Progenitor cell of endocrine pancreas (in vitro differentiated cells): ENCODE results near the gene PLSCR4. TPM values are rescaled to one million over a fixed set of nuclear protein-coding genes. Genes with fewer than 3 reads are reported as not detected.

Source experiments
- DNase-seq: peaks from one replicate; pipeline ENCODE4 v3.0.0; 2021; ENCODE audit warnings: low spot score; ENCODE audit not compliant: unreplicated experiment
- H3K27ac Mint-ChIP-seq: 2 replicates; pipeline ENCODE4 v1.8.0; 2021; ENCODE audit warnings: mild to moderate bottlenecking, moderate library complexity, mixed read lengths
- H3K27me3 Mint-ChIP-seq: 2 replicates; pipeline ENCODE4 v1.8.0; 2021; ENCODE audit warnings: mixed read lengths
- H3K36me3 Mint-ChIP-seq: 2 replicates; pipeline ENCODE4 v1.8.0; 2022; ENCODE audit warnings: mixed read lengths; ENCODE audit not compliant: insufficient read depth
- H3K4me1 Mint-ChIP-seq: 2 replicates; pipeline ENCODE4 v1.8.0; 2021; ENCODE audit warnings: low read depth, mixed read lengths
- H3K4me3 Mint-ChIP-seq: 2 replicates; pipeline ENCODE4 v1.8.0; 2021; ENCODE audit warnings: low read depth, mild to moderate bottlenecking, moderate library complexity, mixed read lengths
- H3K9me3 Mint-ChIP-seq: 2 replicates; pipeline ENCODE4 v1.8.0; 2021; ENCODE audit warnings: low read depth, mixed read lengths
- total RNA-seq: library from RNA; stranded (reverse); gene quantifications from 2 replicates; pipeline ENCODE4 v1.2.1, GENCODE V29; 2021
- TF ChIP-seq, protein P1 (sequence below): fragments of 200-600 bp; sonication (generic); IDR thresholded peaks from one replicate; pipeline ENCODE4 v1.5.0; 2021; ENCODE audit warnings: antibody characterized with exemption, mild to moderate bottlenecking; ENCODE audit not compliant: unreplicated experiment

PLSCR4 gene
- total RNA-seq, 1 donor from 2014 or later, result 9.2 TPM

DNA sequence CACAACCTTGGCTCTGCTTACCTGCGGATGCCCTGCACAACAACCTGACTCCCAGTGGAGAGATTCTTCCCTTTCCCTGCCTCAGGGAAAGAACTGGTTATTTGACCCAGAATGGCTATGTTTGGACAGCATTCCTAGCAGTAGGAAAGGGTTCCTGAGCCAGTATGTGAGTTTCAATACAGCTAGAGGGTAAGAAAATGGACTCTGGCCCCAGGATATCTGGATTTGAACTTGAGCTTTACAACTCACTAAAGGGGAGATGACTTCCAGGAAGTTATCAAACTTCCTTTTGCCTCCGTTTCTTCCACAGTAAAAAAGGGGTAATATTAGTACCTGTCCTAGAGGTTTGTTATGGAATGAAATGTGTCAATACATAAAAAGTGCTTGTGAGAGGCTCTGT, 28.1 kb upstream of the PLSCR4 start:
- Mint-ChIP-seq H3K9me3 (peaks cover 5% of the 10 kb centered on the region), H3K36me3 (no peaks in the 10 kb centered on the region), H3K27me3 (no peaks in the 10 kb centered on the region), H3K27ac (no peak overlapping the region), H3K4me3 (no peak overlapping the region), H3K4me1 (peaks cover 16% of the 10 kb centered on the region)
- TF ChIP-seq, protein P1, sequence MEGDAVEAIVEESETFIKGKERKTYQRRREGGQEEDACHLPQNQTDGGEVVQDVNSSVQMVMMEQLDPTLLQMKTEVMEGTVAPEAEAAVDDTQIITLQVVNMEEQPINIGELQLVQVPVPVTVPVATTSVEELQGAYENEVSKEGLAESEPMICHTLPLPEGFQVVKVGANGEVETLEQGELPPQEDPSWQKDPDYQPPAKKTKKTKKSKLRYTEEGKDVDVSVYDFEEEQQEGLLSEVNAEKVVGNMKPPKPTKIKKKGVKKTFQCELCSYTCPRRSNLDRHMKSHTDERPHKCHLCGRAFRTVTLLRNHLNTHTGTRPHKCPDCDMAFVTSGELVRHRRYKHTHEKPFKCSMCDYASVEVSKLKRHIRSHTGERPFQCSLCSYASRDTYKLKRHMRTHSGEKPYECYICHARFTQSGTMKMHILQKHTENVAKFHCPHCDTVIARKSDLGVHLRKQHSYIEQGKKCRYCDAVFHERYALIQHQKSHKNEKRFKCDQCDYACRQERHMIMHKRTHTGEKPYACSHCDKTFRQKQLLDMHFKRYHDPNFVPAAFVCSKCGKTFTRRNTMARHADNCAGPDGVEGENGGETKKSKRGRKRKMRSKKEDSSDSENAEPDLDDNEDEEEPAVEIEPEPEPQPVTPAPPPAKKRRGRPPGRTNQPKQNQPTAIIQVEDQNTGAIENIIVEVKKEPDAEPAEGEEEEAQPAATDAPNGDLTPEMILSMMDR, result no peak
- DNase-seq, result no peak

DNA sequence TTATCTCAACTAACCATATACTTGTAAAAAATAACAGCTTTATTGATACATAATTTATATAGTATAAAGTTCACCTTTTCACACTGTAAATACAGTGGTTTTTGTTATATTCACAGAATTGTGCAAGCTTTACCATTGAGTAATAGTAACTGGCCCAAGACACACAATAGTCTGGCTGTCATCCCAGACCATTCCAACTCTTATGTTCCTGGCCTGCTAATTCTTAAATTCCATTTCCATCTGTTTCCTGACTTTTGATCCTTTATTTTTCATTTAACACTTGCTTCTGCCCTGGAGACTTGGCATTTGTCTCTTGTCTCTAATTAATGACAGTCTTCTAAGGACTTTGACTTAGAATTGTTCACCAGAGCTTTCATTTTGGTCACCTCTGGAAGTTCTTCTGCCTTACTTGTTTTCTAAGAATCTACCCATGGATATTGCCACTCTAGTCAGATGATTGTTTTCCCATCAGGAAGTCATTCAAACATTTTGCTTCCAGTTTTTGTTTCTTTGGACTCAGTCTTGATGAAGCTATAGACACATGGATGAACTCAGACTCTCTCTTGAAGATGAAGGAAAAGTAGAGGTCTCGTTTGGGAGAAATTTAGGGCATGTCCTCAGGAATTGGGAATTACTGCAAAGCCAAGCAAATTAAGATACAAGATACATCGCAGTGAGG, 27.2 kb upstream of the PLSCR4 start:
- H3K4me1 Mint-ChIP-seq, result peaks cover 7% of the 10 kb centered on the region

DNA sequence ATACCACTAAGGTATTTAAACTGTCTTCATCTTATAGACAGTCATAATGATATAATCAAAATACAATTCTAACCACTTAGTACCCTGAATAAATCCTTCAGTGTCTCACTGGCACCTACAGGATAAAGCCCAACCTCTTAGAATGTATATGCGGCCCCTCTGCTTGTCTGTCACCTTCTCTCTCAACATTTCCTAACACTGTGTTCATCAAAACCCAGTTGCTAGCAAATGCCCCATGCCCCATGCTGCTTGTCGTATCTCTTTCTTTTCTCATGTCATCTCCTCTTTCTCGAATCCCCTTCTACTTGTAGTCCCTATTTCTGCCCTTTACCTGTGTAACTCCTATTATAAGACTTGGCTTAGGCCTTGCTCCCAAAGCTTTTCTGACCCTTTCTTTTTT, 24.6 kb upstream of the PLSCR4 start:
- H3K9me3 Mint-ChIP-seq, result peaks cover 4% of the 10 kb centered on the region
- no peaks in the 10 kb centered on the region for H3K36me3 Mint-ChIP-seq

More for the DNA sequence above, 27.2 kb upstream of the PLSCR4 start:
- Mint-ChIP-seq H3K4me3 (no peak overlapping the region), H3K27me3 (no peaks in the 10 kb centered on the region), H3K36me3 (no peaks in the 10 kb centered on the region), H3K9me3 (peaks cover 4% of the 10 kb centered on the region), H3K27ac (no peak overlapping the region)
- TF ChIP-seq, protein P1, result no peak
- DNase-seq, result no peak

DNA sequence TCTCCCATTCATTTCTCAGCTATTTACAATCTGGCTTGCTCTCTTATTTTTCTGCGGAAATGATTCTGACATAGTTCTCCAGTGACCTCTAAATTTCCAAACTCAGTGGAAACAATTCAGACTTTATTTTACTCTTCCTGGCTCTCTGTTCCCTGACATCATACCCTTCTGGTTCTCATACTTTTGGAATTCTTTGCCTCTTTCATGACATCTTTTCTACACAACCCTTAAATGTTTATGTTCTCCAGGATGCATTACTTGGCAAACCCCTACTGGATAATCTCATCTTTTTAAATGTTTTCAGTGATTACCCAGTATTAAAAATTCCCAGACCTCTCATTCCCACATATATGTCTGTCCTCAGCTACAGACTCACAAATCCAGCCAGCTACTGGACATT, 23.9 kb upstream of the PLSCR4 start:
- Mint-ChIP-seq H3K27me3 (no peaks in the 10 kb centered on the region), H3K27ac (no peak overlapping the region), H3K36me3 (no peaks in the 10 kb centered on the region), H3K4me3 (no peak overlapping the region), H3K4me1 (peaks cover 5% of the 10 kb centered on the region), H3K9me3 (peaks cover 4% of the 10 kb centered on the region)
- TF ChIP-seq, protein P1, result no peak
- no peak for DNase-seq

More for the DNA sequence above, 24.6 kb upstream of the PLSCR4 start:
- peaks cover 5% of the 10 kb centered on the region for H3K4me1 Mint-ChIP-seq
- H3K4me3 Mint-ChIP-seq, result no peak overlapping the region
- TF ChIP-seq, protein P1, result no peak
- DNase-seq, result no peak
- no peak overlapping the region for H3K27ac Mint-ChIP-seq
- H3K27me3 Mint-ChIP-seq, result no peaks in the 10 kb centered on the region

DNA sequence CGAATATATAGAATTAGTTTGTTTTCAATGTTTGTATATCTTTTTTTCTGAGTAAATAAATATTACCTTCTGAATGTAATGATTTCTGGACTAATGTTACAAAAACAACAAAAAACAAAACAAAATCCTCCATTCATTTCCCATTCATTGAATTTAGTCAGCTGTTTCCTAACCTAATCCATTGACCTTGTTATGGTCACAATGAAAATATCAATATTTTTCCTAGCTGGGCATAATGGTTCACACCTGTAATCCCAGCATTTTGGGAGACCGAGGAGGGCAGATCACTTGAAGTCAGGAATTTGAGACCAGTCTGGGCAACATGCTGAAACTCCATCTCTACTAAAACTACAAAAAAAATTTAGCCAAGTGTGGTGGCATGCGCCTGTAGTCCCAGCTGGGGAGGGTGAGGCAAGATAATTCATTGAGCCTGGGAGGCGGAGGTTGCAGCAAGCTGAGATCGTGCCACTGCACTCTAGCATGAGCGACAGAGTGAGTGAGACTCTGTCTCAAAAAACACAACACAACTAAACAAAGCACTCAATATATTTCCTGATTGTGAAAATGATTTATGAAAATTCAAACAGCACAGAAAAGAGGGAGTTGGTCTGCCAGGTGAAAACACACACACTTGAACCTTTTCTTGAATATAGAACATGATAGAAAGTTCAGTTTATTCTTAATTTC, 23.0 kb upstream of the PLSCR4 start:
- no peaks in the 10 kb centered on the region for H3K27me3 Mint-ChIP-seq
- H3K36me3 Mint-ChIP-seq, result no peaks in the 10 kb centered on the region
- TF ChIP-seq, protein P1, result no peak
- H3K9me3 Mint-ChIP-seq, result peaks cover 4% of the 10 kb centered on the region
- H3K4me3 Mint-ChIP-seq, result no peak overlapping the region
- H3K27ac Mint-ChIP-seq, result no peak overlapping the region
- no peaks in the 10 kb centered on the region for H3K4me1 Mint-ChIP-seq
- DNase-seq, result no peak
